Eye (tissue), 1 donor: Measurements from ENCODE around the gene SSR2.
"Not testable (repeated sequence)": the region's sequence is repeated elsewhere in the genome, so short reads cannot be mapped to it uniquely, and the experiment has no call there.

ENCODE experiments used
- DNase-seq: peaks from one replicate; pipeline ENCODE4 v3.0.0-alpha.2; 2015

Gene SSR2

GRCh38 chr1:155990005-155990739 lies 30.6 kb downstream of the SSR2 start:
- no peak for DNase-seq

- peak; percentile 92 for DNase-seq
These were observed 31.3 kb downstream of the SSR2 start for GRCh38 chr1:155989242-155990004.

GRCh38 chr1:155984903-155985645 lies 35.7 kb downstream of the SSR2 start:
- DNase-seq: not testable (repeated sequence)

GRCh38 chr1:155984341-155984740 lies 36.4 kb downstream of the SSR2 start:
- DNase-seq: no peak

GRCh38 chr1:155983191-155984024 lies 37.3 kb downstream of the SSR2 start:
- DNase-seq: peak; percentile 76

GRCh38 chr1:155982106-155982505 lies 38.6 kb downstream of the SSR2 start:
- no peak for DNase-seq

GRCh38 chr1:155981266-155982088 lies 39.3 kb downstream of the SSR2 start:
- DNase-seq: peak; percentile 37

- no peak for DNase-seq
These were observed 41.0 kb downstream of the SSR2 start for GRCh38 chr1:155979597-155980343.

- no peak for DNase-seq
These were observed 41.8 kb downstream of the SSR2 start for GRCh38 chr1:155978973-155979429.

GRCh38 chr1:155978325-155978972 lies 42.3 kb downstream of the SSR2 start, which contains the start of gene ARHGEF2:
Gene ARHGEF2 (minus strand): TSS chr1:155978547. CDS start chr1:155978427, 120 bp downstream.
- DNase-seq: peak; percentile 83

GRCh38 chr1:155977690-155978324 lies 42.9 kb downstream of the SSR2 start:
- DNase-seq: peak; percentile 62

- DNase-seq: peak; percentile 52
These were observed 43.6 kb downstream of the SSR2 start for GRCh38 chr1:155976913-155977689.

- peak; percentile 79 for DNase-seq
These were observed 44.5 kb downstream of the SSR2 start for GRCh38 chr1:155976062-155976912.

GRCh38 chr1:155975375-155976061 lies 45.2 kb downstream of the SSR2 start:
- DNase-seq: peak; percentile 44

GRCh38 chr1:155974208-155975115 lies 46.3 kb downstream of the SSR2 start:
- no peak for DNase-seq

GRCh38 chr1:155973723-155974122 lies 47.0 kb downstream of the SSR2 start:
- DNase-seq: no peak
